Heart left ventricle (tissue), 13 donors: Measurements from ENCODE around the gene LEP.

Experiments used
- POLR2A ChIP-seq, 2 donors: fragments of 450-650 bp; IDR thresholded peaks; one replicate each; pipeline ENCODE4 v1.6.1; 2017; ENCODE audit warnings: antibody characterized with exemption in 2 of 2, mild to moderate bottlenecking in 2 of 2, moderate library complexity in 2 of 2
- TF ChIP-seq, protein P1 (sequence below), 12 donors: fragments of 200-600 bp; sonication (generic) in 4 of 12; IDR thresholded peaks; one replicate each; pipeline versions ENCODE4 v1.5.0 to v1.8.0; 2018 to 2022; ENCODE audit warnings: antibody characterized with exemption in 12 of 12, mild to moderate bottlenecking in 5 of 12
- donor health status: ischemic (EF 13 %, LVEDD 7.1; RV severe dilation, severe dysfunction).
- donor health status: DM: no; HTN: yes; CAD: no.
- donor health status: DM: no; HTN: no; CAD: no.
- donor health status: ischemic (EF 25% LVEDD 6.9; RV normal size, moderate dysfunction).
- donor health status: ischemic (EF 25% LVEDD 5.7; RV mildly dilated, moderate dysfunction).
- donor health status: ischemic (EF 35%, LVEDD 5.7; RV mildly dilated, moderate dysfunction).
- donor health status: nonischemic (EF 11% LVEDD 7.7; RV severe dilation, severe dysfunction).
- donor health status: DM: yes; HTN: yes; CAD: no.
- donor health status: PGD.
- donor health status: ischemic (EF 29% LVEDD 5.4; RV normal size, mild dysfunction).
- donor health status: nonischemic (EF 23%, LVEDD 6.1; RV moderate dilation, normal function).

DNA sequence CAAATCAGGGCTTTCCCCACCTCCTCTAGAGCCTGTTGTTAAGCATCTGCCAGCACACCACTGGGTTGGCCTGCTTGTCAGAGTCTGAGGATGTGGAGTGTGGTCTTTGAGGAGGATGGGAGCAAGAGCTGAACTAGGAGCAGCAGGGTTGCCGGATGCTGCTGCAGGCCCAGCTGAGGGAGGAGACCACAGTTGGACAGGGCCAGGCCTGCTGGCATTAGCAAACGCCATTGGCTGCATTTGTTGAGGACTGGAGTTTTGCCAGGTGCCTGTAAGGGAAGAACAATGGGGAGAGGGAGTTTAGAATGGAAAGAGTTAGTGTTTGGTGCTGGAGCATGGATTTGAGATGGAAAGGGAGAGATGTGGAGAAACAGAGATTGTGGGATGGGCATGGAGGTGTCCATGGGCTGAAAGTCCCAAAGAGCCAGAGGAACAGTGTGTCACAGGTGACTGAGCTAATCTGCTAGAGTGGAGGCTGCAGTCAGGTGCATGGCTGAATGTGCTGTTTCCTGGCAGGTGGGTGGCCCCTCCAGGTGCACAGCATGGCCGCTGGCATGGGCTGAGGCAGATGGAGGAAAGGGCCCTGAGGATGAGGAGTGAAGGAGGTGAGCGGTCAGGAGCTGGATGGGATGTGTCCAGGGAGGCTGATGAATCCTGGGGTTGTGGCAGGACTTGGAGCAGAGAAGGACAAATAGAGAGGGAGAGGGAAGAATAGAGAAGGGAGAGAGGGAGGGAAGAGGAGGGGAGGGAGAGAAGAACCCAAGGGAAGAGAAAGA, 40.7 kb downstream of the LEP start:
- no peak for TF ChIP-seq POLR2A (IDR thresholded peaks at IDR 0.05)
- TF ChIP-seq, protein P1, sequence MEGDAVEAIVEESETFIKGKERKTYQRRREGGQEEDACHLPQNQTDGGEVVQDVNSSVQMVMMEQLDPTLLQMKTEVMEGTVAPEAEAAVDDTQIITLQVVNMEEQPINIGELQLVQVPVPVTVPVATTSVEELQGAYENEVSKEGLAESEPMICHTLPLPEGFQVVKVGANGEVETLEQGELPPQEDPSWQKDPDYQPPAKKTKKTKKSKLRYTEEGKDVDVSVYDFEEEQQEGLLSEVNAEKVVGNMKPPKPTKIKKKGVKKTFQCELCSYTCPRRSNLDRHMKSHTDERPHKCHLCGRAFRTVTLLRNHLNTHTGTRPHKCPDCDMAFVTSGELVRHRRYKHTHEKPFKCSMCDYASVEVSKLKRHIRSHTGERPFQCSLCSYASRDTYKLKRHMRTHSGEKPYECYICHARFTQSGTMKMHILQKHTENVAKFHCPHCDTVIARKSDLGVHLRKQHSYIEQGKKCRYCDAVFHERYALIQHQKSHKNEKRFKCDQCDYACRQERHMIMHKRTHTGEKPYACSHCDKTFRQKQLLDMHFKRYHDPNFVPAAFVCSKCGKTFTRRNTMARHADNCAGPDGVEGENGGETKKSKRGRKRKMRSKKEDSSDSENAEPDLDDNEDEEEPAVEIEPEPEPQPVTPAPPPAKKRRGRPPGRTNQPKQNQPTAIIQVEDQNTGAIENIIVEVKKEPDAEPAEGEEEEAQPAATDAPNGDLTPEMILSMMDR (IDR thresholded peaks at IDR 0.05): no peak
